GM12874 (cell line): ENCODE data around the gene ANKRD24.

ENCODE experiments used
- TF ChIP-seq, protein P1 (sequence below): IDR thresholded peaks from 2 replicates; pipeline ENCODE4 v1.5.1; 2011; ENCODE audit warnings: low read depth, mild to moderate bottlenecking, control low read depth, low read length, moderate library complexity; ENCODE audit not compliant: insufficient read depth

Gene ANKRD24

DNA sequence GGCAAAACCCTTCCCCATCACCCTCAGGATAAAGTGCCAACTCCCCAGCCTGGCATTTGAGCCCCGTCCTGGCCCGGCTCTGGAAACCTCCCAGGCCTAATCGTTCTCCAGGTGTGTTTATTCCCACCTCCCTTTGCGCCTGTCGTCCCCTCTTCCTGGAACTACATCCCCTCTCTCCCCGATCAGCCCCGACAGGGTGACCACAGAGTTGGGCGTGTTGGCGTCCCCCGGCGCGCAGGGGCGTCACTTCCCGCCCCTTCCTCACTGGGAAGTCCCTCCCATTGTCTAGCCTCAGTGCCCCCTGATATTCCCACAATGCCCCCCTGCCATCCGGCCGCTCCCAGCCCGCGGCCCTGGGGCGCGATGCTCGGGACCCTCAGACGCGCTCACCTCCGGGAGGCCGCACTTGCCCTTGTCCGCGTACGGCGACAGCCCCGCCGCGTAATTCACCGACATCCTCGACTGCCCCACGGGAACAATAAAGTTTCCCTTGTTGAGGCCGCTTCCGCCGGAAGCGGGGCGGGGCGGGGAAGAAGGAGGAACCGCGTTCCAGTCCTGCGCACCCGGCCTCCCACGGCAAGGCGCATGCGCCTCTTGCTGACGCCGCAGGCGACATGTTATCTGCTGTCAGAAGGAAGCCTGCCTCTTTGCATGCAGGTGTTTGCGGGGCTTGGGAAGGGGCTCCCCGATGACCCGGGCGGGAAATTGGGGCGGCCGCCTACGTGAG, at the start of gene ANKRD24, which contains the start of gene SIRT6:
Gene ANKRD24 (plus strand): TSS at position 606 of the 727 bp plus-strand sequence. CDS start 3,737 bp downstream, outside the sequence.
Gene SIRT6 (minus strand): TSS at position 480 of the 727 bp plus-strand sequence. CDS start 24 bp downstream, at position 456.
- TF ChIP-seq, protein P1, sequence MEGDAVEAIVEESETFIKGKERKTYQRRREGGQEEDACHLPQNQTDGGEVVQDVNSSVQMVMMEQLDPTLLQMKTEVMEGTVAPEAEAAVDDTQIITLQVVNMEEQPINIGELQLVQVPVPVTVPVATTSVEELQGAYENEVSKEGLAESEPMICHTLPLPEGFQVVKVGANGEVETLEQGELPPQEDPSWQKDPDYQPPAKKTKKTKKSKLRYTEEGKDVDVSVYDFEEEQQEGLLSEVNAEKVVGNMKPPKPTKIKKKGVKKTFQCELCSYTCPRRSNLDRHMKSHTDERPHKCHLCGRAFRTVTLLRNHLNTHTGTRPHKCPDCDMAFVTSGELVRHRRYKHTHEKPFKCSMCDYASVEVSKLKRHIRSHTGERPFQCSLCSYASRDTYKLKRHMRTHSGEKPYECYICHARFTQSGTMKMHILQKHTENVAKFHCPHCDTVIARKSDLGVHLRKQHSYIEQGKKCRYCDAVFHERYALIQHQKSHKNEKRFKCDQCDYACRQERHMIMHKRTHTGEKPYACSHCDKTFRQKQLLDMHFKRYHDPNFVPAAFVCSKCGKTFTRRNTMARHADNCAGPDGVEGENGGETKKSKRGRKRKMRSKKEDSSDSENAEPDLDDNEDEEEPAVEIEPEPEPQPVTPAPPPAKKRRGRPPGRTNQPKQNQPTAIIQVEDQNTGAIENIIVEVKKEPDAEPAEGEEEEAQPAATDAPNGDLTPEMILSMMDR, result no peak

DNA sequence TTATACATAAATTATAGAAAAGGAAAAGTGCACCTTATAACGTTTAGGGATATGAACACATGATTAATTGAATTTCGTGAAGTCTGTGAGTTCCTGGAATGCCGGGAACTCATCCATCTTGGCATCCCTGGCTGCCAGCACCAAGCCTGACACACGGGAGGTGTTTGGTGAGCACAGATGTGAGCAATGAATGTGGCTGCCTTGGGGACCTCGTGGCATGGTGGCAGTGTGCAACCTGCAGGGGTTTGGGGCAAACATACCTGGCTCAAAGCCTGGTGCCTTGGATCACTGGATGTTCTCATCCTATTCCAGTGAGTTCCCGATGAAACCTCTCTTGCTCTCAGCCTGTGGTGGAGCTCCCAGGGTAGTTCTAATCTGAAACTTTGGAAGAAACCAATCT, 48.1 kb upstream of the ANKRD24 start:
- TF ChIP-seq, protein P1, result no peak

DNA sequence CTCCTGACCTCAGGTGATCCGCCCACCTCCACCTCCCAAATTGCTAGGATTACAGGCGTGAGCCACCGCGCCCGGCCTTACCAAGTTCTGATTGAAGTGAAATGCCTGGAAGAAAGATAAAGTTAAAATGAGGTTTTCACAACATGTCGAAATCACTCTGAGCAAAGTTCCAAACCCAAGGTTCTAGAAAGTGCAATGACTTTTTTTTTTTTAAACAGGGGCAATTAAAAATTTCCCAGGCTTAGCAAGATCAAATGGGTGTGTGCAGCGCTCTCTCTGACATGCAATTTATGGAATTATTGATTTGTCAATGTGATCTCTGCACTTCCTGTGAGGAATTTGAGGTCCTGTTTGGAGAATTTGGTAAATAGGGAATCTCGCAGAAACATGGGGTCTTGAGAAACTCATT, 45.8 kb upstream of the ANKRD24 start:
- TF ChIP-seq, protein P1, result no peak

- TF ChIP-seq, protein P1, result no peak
Observed at GRCh38 chr19:4138445-4138844, 44.0 kb upstream of the ANKRD24 start.

- TF ChIP-seq, protein P1, result peak; percentile 94
Observed at GRCh38 chr19:4139614-4140236, 42.8 kb upstream of the ANKRD24 start.

GRCh38 chr19:4140237-4140711, 42.2 kb upstream of the ANKRD24 start:
- TF ChIP-seq, protein P1, result peak; percentile 78

- TF ChIP-seq, protein P1, result no peak
Observed at GRCh38 chr19:4144666-4145249, 37.7 kb upstream of the ANKRD24 start.
